Testis (tissue), 3 donors: Measurements from ENCODE around the gene MYO1E. TPM values are rescaled to one million over a fixed set of nuclear protein-coding genes. Genes with fewer than 3 reads are reported as not detected.

Experiments used
- DNase-seq: peaks from one replicate; pipeline ENCODE4 v3.0.0-alpha.2; 2019
- H3K27ac ChIP-seq, 2 donors: fragments of 200-600 bp; sonication (generic); one replicate each; pipeline ENCODE4 v1.5.1; 2019
- H3K27me3 ChIP-seq: fragments of 200-600 bp; sonication (generic); one replicate; pipeline ENCODE4 v1.5.1; 2019
- H3K36me3 ChIP-seq: fragments of 200-600 bp; sonication (generic); one replicate; pipeline ENCODE4 v1.5.1; 2017; ENCODE audit warnings: low read depth; ENCODE audit errors: missing control alignments
- H3K4me1 ChIP-seq: fragments of 200-600 bp; sonication (generic); one replicate; pipeline ENCODE4 v1.5.1; 2019
- H3K4me3 ChIP-seq, 2 donors: fragments of 200-600 bp; sonication (generic); one replicate each; pipeline ENCODE4 v1.5.1; 2017 to 2019
- H3K9me3 ChIP-seq: fragments of 200-600 bp; sonication (generic); one replicate; pipeline ENCODE4 v1.5.1; 2017
- POLR2A ChIP-seq: fragments of 450-650 bp; IDR thresholded peaks from one replicate; pipeline ENCODE4 v1.6.1; 2017; ENCODE audit warnings: antibody characterized with exemption, mild to moderate bottlenecking, moderate library complexity
- WGBS, 2 donors: methylation state at CpG; one replicate each; pipeline ENCODE4 v1.1.5; 2018; 5-methylcytosine and 5-hydroxymethylcytosine counted together
- intact Hi-C: fragments of 100-400 bp; cut with DNase I; formaldehyde crosslinking; loops from one replicate; pipeline ENCODE4 v1.15.1; 2023; ENCODE audit warnings: low total_unique reads
- polyA plus RNA-seq: library from polyadenylated mRNA; stranded (reverse); fragments of 350-450 nt; fragmentation: Illumina TruSeq; extraction: RNeasy Lipid Tissue Mini Kit (QIAGEN cat#74804); gene quantifications from one replicate; pipeline ENCODE4 v1.2.3, GENCODE V29; 2014; ENCODE audit warnings: low read depth, low replicate concordance; ENCODE audit not compliant: insufficient read depth
- total RNA-seq, 2 donors: library from RNA; depleted of rRNA; stranded (reverse); fragments of >200 nt; gene quantifications; one replicate each; pipeline ENCODE4 v1.2.3, GENCODE V29; 2016
- TF ChIP-seq, protein P1 (sequence below), 3 experiments: fragments of 450-650 bp in 2 of 3; fragments of 200-600 bp in 1 of 3; sonication (generic) in 1 of 3; IDR thresholded peaks; one replicate each; pipeline ENCODE4 v1.5.1; 2016 to 2019; ENCODE audit warnings: antibody characterized with exemption in 3 of 3, mild to moderate bottlenecking in 2 of 3, moderate library complexity in 1 of 3

Gene MYO1E
- total and polyA plus RNA-seq, 3 donors from 2014 or later: 14.3 to 23.4 (median 22.5) TPM

DNA sequence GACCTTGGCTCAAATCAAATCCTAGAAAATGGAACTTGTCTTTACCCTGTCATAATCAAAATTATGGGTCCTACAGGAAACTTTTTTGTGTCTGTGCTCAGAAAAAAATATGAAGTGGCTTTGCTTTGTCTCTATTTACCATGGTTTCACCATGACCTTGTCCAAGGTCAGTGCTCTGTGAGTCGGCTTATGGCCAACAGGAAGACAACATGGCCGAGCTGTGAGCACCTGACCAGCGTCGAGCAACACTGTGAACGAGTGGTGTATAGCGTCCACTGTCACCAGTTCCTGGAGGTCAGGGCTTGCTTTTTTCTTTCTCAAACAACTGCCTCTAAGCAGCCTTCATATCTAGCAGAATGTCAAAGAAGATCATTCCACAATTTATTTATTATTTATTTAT, 67.9 kb downstream of the MYO1E start:
- no peaks in the 10 kb centered on the region for H3K27me3 ChIP-seq
- H3K9me3 ChIP-seq: no peaks in the 10 kb centered on the region
- peaks cover 4% of the 10 kb centered on the region for H3K4me1 ChIP-seq
- intact Hi-C loops: no loop called here
- 60 to 75% methylated on average over 6 of the region's 6 CpGs for WGBS, 2 donors
- TF ChIP-seq POLR2A: no peak
- TF ChIP-seq, protein P1, sequence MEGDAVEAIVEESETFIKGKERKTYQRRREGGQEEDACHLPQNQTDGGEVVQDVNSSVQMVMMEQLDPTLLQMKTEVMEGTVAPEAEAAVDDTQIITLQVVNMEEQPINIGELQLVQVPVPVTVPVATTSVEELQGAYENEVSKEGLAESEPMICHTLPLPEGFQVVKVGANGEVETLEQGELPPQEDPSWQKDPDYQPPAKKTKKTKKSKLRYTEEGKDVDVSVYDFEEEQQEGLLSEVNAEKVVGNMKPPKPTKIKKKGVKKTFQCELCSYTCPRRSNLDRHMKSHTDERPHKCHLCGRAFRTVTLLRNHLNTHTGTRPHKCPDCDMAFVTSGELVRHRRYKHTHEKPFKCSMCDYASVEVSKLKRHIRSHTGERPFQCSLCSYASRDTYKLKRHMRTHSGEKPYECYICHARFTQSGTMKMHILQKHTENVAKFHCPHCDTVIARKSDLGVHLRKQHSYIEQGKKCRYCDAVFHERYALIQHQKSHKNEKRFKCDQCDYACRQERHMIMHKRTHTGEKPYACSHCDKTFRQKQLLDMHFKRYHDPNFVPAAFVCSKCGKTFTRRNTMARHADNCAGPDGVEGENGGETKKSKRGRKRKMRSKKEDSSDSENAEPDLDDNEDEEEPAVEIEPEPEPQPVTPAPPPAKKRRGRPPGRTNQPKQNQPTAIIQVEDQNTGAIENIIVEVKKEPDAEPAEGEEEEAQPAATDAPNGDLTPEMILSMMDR (IDR thresholded peaks at IDR 0.05): no peak
- no peaks in the 10 kb centered on the region for H3K36me3 ChIP-seq
- no peak for DNase-seq
- no peak overlapping the region for H3K4me3 ChIP-seq
- H3K27ac ChIP-seq: no peak overlapping the region

GRCh38 chr15:59304034-59304795, 68.5 kb downstream of the MYO1E start:
- DNase-seq: no peak

DNA sequence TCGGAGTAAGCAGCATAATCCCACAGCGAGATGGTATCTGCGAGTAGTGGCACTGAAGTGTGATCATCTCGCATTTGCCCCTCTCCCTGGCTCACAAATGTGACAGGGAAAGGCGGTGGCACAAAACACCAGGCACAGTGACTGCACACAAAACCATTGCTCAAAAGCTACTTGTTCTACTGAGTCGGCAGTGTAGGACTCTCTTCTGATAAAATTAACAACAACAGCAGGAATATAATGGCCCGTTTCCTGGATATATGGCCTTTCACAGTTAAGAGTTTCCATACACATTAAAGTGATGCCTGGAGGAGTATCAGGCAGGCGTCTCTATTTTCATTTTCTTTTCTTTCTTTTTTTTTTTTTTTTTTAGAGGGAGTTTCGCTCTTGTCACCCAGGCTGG, 69.0 kb downstream of the MYO1E start:
- Histone ChIP-seq H3K27me3 (no peaks in the 10 kb centered on the region), H3K4me1 (peaks cover 4% of the 10 kb centered on the region), H3K4me3 (no peak overlapping the region), H3K9me3 (no peaks in the 10 kb centered on the region), H3K27ac (no peak overlapping the region), H3K36me3 (no peaks in the 10 kb centered on the region)
- intact Hi-C loops: no loop called here
- no peak for DNase-seq
- WGBS, 2 donors: 92% methylated on average over 9 of the region's 9 CpGs
- TF ChIP-seq, protein P1 (IDR thresholded peaks at IDR 0.05): no peak
- no peak for TF ChIP-seq POLR2A

More at GRCh38 chr15:59304034-59304795, 68.5 kb downstream of the MYO1E start:
- H3K27me3 ChIP-seq: no peaks in the 10 kb centered on the region
- no peak for TF ChIP-seq POLR2A
- TF ChIP-seq, protein P1 (IDR thresholded peaks at IDR 0.05): no peak
- no peak overlapping the region for H3K4me3 ChIP-seq
- no peaks in the 10 kb centered on the region for H3K36me3 ChIP-seq
- no peak overlapping the region for H3K27ac ChIP-seq
- no peaks in the 10 kb centered on the region for H3K9me3 ChIP-seq
- WGBS, 2 donors: 76 to 84% methylated on average over 15 of the region's 15 CpGs
- intact Hi-C loops: no loop called here
- H3K4me1 ChIP-seq: peaks cover 4% of the 10 kb centered on the region

DNA sequence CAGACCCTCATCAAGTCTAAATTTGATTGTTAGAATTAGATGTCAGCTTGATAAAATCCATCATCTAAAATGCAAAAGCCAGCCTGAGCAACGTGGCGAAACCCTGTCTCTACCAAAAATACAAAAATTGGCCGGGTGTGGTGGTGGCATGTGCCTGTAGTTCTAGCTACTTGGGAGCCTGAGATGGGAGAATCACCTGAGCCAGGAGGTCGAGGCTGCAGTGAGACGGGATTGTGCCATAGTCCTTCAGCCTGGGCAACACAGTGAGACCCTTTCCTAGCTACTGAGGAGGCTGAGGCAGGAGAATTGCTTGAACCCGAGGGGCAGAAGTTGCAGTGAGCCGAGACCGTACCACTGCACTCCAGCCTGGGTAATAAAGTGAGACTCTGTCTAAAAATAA, 69.5 kb downstream of the MYO1E start:
- Histone ChIP-seq H3K27me3 (no peaks in the 10 kb centered on the region), H3K4me1 (peaks cover 4% of the 10 kb centered on the region), H3K4me3 (no peak overlapping the region), H3K36me3 (no peaks in the 10 kb centered on the region), H3K27ac (no peak overlapping the region), H3K9me3 (no peaks in the 10 kb centered on the region)
- WGBS, 2 donors: 94 to 96% methylated on average over 8 of the region's 8 CpGs
- intact Hi-C loops: no loop called here
- no peak for TF ChIP-seq POLR2A
- DNase-seq: no peak

- no peak overlapping the region for H3K27ac ChIP-seq
- WGBS, 2 donors: 88 to 93% methylated on average over 6 of the region's 6 CpGs
Measured at GRCh38 chr15:59301527-59301926, 71.1 kb downstream of the MYO1E start.

More at GRCh38 chr15:59301527-59301926, 71.1 kb downstream of the MYO1E start:
- Histone ChIP-seq H3K36me3 (no peaks in the 10 kb centered on the region), H3K9me3 (no peaks in the 10 kb centered on the region), H3K4me3 (no peak overlapping the region), H3K27me3 (no peaks in the 10 kb centered on the region), H3K4me1 (peaks cover 4% of the 10 kb centered on the region)
- intact Hi-C loops: no loop called here
- DNase-seq: no peak
- TF ChIP-seq, protein P1 (IDR thresholded peaks at IDR 0.05): no peak
- no peak for TF ChIP-seq POLR2A
